Vagina (tissue), 2 donors: ENCODE data around the gene KLHL29. TPM values are rescaled to one million over a fixed set of nuclear protein-coding genes. Genes with fewer than 3 reads are reported as not detected.
A peak's percentile ranks its signal among the peaks of the same experiment; 100 is the strongest.

ENCODE experiments used
- DNase-seq, 2 donors: peaks; one replicate each; pipeline ENCODE4 v3.0.0-alpha.2; 2017; ENCODE audit errors: extremely low spot score in 2 of 2
- H3K27ac ChIP-seq: fragments of 200-600 bp; sonication (generic); one replicate; pipeline ENCODE4 v1.5.1; 2019
- H3K27me3 ChIP-seq: fragments of 200-600 bp; sonication (generic); one replicate; pipeline ENCODE4 v1.5.1; 2019
- H3K36me3 ChIP-seq, 2 donors: fragments of 200-600 bp; sonication (generic); one replicate each; pipeline ENCODE4 v1.5.1; 2017 to 2019
- H3K4me1 ChIP-seq: fragments of 200-600 bp; sonication (generic); one replicate; pipeline ENCODE4 v1.5.1; 2019
- H3K4me3 ChIP-seq, 2 donors: fragments of 200-600 bp; sonication (generic); 1 replicate in 1 of 2; 2 replicates in 1 of 2; pipeline ENCODE4 v1.5.1; 2016 to 2019
- H3K9me3 ChIP-seq: fragments of 200-600 bp; sonication (generic); one replicate; pipeline ENCODE4 v1.5.1; 2019
- CTCF ChIP-seq, 3 experiments: fragments of 450-650 bp in 2 of 3; fragments of 200-600 bp in 1 of 3; sonication (generic) in 1 of 3; IDR thresholded peaks; one replicate each; pipeline ENCODE4 v1.5.1; 2017 to 2019; ENCODE audit warnings: antibody characterized with exemption in 3 of 3, mild to moderate bottlenecking in 2 of 3, moderate library complexity in 2 of 3
- POLR2A ChIP-seq, 2 donors: fragments of 450-650 bp; IDR thresholded peaks; one replicate each; pipeline ENCODE4 v1.6.1; 2017; ENCODE audit warnings: antibody characterized with exemption in 2 of 2, mild to moderate bottlenecking in 2 of 2, moderate library complexity in 2 of 2
- POLR2AphosphoS5 ChIP-seq, 2 donors: sonication (generic); formaldehyde crosslinking; IDR thresholded peaks; one replicate each; pipeline ENCODE4 v1.9.0; 2017; ENCODE audit warnings: antibody characterized with exemption in 2 of 2, mild to moderate bottlenecking in 2 of 2, low read depth in 1 of 2; ENCODE audit not compliant: insufficient read depth in 1 of 2
- intact Hi-C: fragments of 100-400 bp; cut with DNase I; formaldehyde crosslinking; loops from one replicate; pipeline ENCODE4 v1.15.1; 2023
- total RNA-seq: library from RNA; depleted of rRNA; stranded (reverse); fragments of >200 nt; gene quantifications from one replicate; pipeline ENCODE4 v1.2.3, GENCODE V29; 2016

KLHL29 gene
- total RNA-seq, 1 donor from 2014 or later, result 19.4 TPM

GRCh38 chr2:23584054-23584745 is 199.2 kb downstream of the KLHL29 start:
- intact Hi-C loops, result no loop called here
- Histone ChIP-seq H3K4me3 (no peak overlapping the region), H3K27me3 (no peaks in the 10 kb centered on the region), H3K4me1 (peaks cover 20% of the 10 kb centered on the region), H3K27ac (peak overlapping the region; percentile 72), H3K9me3 (no peaks in the 10 kb centered on the region), H3K36me3 (no peaks in the 10 kb centered on the region)
- no peak for DNase-seq
- TF ChIP-seq CTCF (IDR thresholded peaks at IDR 0.05), result no peak
- TF ChIP-seq POLR2AphosphoS5 (IDR thresholded peaks at IDR 0.05; ENCODE audit: insufficient read depth in 1 of 2, low read depth in 1 of 2), result peak; percentile 14 to 45

- Histone ChIP-seq H3K27ac (peak overlapping the region; percentile 72), H3K4me3 (no peak overlapping the region), H3K9me3 (no peaks in the 10 kb centered on the region), H3K36me3 (no peaks in the 10 kb centered on the region), H3K4me1 (peaks cover 20% of the 10 kb centered on the region), H3K27me3 (no peaks in the 10 kb centered on the region)
- intact Hi-C loops, result no loop called here
- TF ChIP-seq CTCF (IDR thresholded peaks at IDR 0.05) (no peak), POLR2AphosphoS5 (IDR thresholded peaks at IDR 0.05; ENCODE audit: insufficient read depth in 1 of 2, low read depth in 1 of 2) (no peak), POLR2A (IDR thresholded peaks at IDR 0.05) (no peak)
- DNase-seq, result no peak
Measured at GRCh38 chr2:23585273-23586170, 200.5 kb downstream of the KLHL29 start.

- TF ChIP-seq POLR2A (IDR thresholded peaks at IDR 0.05), result no peak
- TF ChIP-seq POLR2AphosphoS5 (IDR thresholded peaks at IDR 0.05; ENCODE audit: insufficient read depth in 1 of 2, low read depth in 1 of 2), result no peak
- no peak for TF ChIP-seq CTCF (IDR thresholded peaks at IDR 0.05)
- intact Hi-C loops, result no loop called here
- H3K9me3 ChIP-seq, result no peaks in the 10 kb centered on the region
- DNase-seq, result no peak
- no peak overlapping the region for H3K27ac ChIP-seq
- H3K4me3 ChIP-seq, result no peak overlapping the region
- H3K27me3 ChIP-seq, result no peaks in the 10 kb centered on the region
- H3K4me1 ChIP-seq, result peaks cover 20% of the 10 kb centered on the region
- H3K36me3 ChIP-seq, result no peaks in the 10 kb centered on the region
Measured at GRCh38 chr2:23586741-23587306, 201.8 kb downstream of the KLHL29 start.

GRCh38 chr2:23587341-23587880 is 202.4 kb downstream of the KLHL29 start:
- Histone ChIP-seq H3K4me3 (no peak overlapping the region), H3K36me3 (no peaks in the 10 kb centered on the region), H3K27ac (no peak overlapping the region), H3K4me1 (peaks cover 20% of the 10 kb centered on the region), H3K27me3 (no peaks in the 10 kb centered on the region), H3K9me3 (no peaks in the 10 kb centered on the region)
- TF ChIP-seq POLR2A (IDR thresholded peaks at IDR 0.05) (no peak), POLR2AphosphoS5 (IDR thresholded peaks at IDR 0.05; ENCODE audit: insufficient read depth in 1 of 2, low read depth in 1 of 2) (no peak), CTCF (IDR thresholded peaks at IDR 0.05) (no peak)
- intact Hi-C loops, result no loop called here
- no peak for DNase-seq
